ENCODE measurements around the gene ANGPTL7.
"Not testable (repeated sequence)": the region's sequence is repeated elsewhere in the genome, so short reads cannot be mapped to it uniquely, and the experiment has no call there.

The ANGPTL7 gene

GRCh38 chr1:11170102-11170501 lies 19.1 kb upstream of the ANGPTL7 start:
- no peak for DNase-seq

- DNase-seq = peak; percentile 30
These were observed 14.8 kb upstream of the ANGPTL7 start for GRCh38 chr1:11174261-11174942.

DNA sequence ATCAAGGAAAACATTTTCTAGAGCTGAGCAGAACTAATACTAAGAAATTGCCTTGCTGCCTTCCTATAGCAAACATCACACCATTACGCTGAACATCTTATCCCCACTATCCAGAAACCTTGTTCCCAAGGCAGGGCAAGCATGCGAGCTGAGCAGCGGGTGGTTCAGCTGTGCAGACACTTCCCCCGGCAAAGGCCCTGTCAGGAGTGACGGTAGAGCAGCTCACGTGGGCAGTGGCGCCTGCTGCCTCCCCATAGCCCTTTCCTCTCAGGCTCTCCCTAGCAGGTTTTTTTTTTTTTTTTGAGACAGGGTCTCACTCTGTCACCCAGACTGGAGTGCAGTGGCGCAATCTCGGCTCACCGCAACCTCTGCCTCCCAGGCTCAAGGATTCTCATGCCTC lies 13.7 kb upstream of the ANGPTL7 start:
- no peak for DNase-seq

GRCh38 chr1:11176081-11176706 lies 13.0 kb upstream of the ANGPTL7 start:
- DNase-seq = peak; percentile 54

GRCh38 chr1:11178021-11179015 lies 10.8 kb upstream of the ANGPTL7 start:
- DNase-seq = peak; percentile 63

- DNase-seq = no peak
These were observed 10.0 kb upstream of the ANGPTL7 start for GRCh38 chr1:11179125-11179524.

GRCh38 chr1:11179749-11180148 lies 9.4 kb upstream of the ANGPTL7 start:
- not testable (repeated sequence) for DNase-seq

DNA sequence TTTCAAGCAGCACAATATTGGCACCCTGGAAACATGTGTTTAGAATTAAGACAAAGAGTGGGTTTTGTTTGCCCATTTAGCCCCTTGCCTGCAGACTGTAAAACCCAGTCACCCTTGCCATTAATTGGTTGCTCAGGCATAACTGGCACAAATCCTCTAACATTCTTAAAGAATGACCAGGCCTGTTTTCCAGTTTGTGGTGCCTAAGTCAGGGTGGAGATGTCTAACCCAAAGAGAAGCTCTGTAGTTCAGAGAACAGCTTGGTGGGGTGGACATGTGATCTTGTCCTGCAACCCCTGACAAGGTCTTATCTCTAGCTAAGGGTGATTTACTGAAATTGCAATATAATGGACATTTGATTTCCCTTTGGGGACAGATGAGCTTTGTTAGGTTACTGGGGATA lies 8.8 kb upstream of the ANGPTL7 start:
- peak; percentile 57 for DNase-seq

- DNase-seq = no peak
These were observed 6.3 kb upstream of the ANGPTL7 start for GRCh38 chr1:11182884-11183283.

GRCh38 chr1:11184973-11185372 lies 4.2 kb upstream of the ANGPTL7 start:
- no peak for DNase-seq

GRCh38 chr1:11187000-11187399 lies 2.2 kb upstream of the ANGPTL7 start:
- DNase-seq = no peak

DNA sequence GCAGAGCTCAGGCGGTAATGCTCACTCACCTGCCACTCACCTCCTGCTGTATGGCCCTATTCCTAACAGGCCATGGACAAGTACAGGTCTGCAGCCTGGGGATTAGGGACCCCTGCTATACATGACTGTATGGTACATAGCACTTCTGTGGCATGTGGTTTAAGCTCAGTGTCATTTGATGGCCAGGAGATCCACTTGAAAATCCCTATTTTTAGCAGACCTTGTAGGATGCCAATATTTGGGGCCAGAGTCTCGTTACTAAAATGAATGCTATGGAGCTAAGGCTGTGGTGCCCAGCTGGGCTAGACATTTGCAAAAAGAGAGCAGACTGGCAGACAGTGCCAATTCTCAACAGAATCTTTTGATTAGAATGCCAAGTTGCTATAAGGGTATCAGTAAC lies 1.7 kb upstream of the ANGPTL7 start:
- DNase-seq = no peak

GRCh38 chr1:11187931-11188330 lies 1.2 kb upstream of the ANGPTL7 start:
- DNase-seq = no peak

DNA sequence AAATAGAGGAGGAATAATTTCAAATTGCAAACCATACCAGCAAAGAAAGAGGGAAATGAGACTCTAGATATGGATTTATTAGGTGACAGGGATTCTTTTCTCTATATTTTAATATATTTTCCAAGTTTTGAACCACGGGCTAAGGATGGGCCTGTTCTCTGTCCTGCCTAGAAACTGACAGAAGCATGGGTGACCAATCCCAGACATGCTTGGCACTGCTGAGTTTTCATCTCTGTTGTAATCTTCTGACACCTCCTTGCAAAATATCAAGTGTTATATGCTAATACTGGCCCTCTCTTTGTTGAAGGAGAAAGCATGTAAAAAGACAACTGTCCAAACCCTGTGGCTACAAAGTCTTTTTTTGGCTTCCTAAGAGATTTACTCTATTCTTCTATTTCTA lies 774 bp upstream of the ANGPTL7 start:
- no peak for DNase-seq

- no peak for DNase-seq
These were observed 4.2 kb downstream of the ANGPTL7 start for GRCh38 chr1:11193376-11193775.

- DNase-seq = no peak
These were observed 5.4 kb downstream of the ANGPTL7 start for GRCh38 chr1:11194407-11195176.

DNA sequence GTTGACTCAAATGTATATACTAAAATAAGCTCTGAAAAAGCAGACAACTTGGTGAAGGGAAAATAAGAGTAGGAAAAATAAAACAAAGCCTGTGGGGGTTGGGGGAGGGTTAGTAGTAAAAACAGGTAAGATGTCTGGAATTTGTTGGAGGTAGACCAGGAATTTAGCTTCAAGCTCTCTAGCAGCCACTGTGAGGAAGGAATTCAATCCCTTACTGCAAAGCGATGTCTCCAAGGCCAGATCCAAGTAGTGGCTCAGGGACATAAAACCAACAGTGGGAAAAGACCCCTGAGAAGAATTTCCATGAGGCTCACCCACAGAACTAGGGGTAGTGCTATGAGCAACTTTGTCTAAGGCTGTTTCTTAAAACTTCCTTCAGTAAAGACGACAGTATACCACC lies 7.8 kb downstream of the ANGPTL7 start:
- no peak for DNase-seq

DNA sequence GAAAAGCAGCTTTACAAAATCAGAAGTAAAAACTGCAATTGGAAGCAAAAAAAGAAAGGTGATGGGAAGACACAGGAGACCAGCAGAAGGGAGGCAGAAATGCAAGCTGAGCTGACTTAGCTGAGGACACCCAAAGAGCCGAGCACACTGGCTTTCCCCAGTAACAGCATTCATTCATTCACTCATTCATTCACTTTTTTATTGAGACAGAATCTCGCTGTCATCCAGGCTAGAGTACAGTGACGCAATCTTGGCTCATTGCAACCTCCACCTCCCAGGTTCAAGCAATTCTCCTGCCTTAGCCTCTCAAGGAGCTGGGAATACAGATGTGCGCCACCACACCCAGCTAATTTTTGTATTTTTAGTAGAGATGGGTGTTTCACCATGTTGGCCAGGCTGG lies 8.2 kb downstream of the ANGPTL7 start:
- no peak for DNase-seq

DNA sequence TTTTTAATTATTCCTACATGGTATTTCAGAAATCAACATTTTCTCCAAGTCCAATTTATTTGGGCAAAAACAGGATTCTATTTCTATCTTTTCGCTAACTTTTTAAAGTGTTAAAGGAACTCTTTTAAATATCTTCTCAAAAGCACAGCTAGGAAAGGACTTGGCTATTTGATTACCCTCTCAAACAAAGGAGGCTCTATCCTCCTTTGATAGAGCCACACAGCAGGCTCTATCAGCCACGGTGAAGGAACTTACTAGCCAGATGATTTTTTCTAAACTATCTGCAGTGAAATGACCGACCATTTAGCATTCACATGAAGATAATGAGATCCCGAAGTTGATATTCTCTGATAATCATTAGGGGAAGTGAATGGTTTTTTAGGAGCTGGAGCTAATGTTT lies 9.1 kb downstream of the ANGPTL7 start:
- no peak for DNase-seq

DNA sequence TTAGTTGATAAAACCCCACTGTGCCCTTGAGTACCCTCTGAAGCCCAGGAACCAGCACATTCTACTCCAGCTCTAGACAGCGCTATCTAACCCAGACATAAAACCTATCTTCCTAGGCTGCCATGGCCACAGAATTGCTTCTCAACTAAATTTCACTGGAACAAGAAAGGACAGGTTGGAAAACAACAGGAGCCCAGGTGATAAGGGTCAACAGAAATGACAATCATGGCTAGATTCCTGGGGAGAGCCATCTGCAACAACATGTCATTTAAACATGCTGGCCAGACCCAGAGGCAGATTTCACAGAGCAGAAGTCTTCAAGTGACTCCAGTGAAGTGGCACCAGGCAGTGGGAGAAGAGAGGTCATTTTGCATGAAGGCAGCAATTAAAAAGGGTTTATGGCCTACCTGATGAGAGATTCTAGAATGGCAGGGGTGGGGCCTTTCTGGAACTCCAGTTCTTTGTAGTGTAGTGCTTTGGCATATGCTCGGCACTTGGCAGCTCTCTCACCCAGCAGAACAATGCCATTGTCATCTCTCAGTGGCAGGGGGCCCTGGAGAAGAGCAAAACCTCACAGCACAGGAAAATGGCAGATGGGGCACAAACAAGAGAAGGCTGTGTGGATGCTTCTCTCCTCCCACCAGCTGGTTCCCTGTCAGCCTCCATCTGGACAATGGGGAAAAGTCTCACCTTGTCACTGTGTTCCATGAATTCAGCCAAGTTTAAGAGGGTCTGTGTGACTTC lies 9.9 kb downstream of the ANGPTL7 start:
- no peak for DNase-seq

DNA sequence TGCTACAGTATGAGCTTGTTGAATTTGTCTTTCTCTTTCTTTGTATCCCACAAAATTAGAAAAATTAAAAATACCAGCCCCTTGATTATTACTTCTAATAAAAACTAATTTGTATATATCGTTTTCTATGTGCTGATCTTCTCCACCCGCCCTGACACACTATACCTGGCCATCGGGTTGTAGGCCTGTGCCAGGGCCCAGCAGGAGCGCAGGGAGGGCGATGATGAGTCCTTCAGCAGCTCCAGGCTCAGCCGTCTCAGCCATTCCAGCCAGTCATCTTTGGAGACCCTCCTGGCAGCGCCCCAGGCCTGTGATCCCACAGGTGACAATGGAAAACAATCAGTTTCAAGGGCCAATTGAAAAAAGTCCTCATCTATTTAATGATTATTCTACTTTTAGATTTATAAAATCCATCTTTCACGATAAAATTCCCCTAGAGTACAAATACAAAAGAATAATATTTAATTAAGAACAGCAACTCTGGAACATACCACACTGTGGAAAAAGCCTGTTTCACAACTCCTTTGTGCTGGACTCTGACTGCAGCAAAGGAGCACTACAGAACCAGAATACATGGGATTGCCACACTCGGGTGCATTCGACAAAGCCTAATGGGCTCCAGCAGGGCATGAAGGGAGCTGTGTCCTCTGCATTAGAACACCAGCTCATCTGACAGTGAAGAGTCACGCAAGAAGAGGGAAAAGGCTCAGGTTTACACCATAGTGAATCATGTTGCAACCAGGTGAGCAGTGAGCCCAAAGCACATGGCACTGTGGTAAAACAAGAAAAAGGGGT lies 15.4 kb downstream of the ANGPTL7 start:
- DNase-seq = no peak
